ENCODE measurements around the gene FKBP5. TPM values are rescaled to one million over a fixed set of nuclear protein-coding genes. Genes with fewer than 3 reads are reported as not detected.
"Not testable (repeated sequence)": the region's sequence is repeated elsewhere in the genome, so short reads cannot be mapped to it uniquely, and the experiment has no call there.

Gene FKBP5
- total RNA-seq, 2 experiments from 2014 or later: 42.5 to 79.1 TPM

DNA sequence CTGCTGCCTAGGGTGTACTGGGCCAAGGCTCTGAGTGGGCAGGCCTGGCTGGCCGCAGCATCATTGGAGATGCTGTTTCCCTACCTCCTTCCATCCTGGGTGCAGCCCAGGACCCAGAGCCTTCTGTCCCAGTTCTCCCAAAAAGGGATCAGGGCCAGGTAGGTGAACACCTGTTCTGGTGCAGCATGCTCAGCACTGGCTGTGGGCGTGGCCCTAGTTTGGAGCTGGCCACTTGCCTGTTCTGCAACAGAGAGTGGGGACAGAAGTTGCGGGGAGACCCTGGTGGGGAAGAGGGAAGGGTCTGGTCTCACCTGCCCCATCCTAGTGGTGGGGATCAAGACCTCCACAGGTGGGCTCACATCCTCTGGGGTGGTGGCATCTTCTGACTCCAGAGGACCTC lies 46.7 kb upstream of the FKBP5 start:
- H2AFZ ChIP-seq (ENCODE audit: low read length): no peak overlapping the region
- no peaks in the 10 kb centered on the region for H3K36me3 ChIP-seq (ENCODE audit: insufficient read depth, low read length)
- POLR2A ChIA-PET: interaction anchor here (1.3 kb wide), 1 partner anchor 8 kb away, joined by 3 read pairs; no protein-coding TSS in a partner anchor
- H3K4me2 ChIP-seq (ENCODE audit: low read length): peak overlapping the region; percentile 63
- H3K4me1 ChIP-seq (ENCODE audit: insufficient read depth, low read length, poor library complexity, severe bottlenecking): peaks cover 50% of the 10 kb centered on the region
- TF ChIP-seq, protein P1, sequence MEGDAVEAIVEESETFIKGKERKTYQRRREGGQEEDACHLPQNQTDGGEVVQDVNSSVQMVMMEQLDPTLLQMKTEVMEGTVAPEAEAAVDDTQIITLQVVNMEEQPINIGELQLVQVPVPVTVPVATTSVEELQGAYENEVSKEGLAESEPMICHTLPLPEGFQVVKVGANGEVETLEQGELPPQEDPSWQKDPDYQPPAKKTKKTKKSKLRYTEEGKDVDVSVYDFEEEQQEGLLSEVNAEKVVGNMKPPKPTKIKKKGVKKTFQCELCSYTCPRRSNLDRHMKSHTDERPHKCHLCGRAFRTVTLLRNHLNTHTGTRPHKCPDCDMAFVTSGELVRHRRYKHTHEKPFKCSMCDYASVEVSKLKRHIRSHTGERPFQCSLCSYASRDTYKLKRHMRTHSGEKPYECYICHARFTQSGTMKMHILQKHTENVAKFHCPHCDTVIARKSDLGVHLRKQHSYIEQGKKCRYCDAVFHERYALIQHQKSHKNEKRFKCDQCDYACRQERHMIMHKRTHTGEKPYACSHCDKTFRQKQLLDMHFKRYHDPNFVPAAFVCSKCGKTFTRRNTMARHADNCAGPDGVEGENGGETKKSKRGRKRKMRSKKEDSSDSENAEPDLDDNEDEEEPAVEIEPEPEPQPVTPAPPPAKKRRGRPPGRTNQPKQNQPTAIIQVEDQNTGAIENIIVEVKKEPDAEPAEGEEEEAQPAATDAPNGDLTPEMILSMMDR (conservative IDR thresholded peaks at IDR 0.05; ENCODE audit: low read length): no peak
- TF ChIP-seq EZH2phosphoT487 (IDR thresholded peaks at IDR 0.05; ENCODE audit: borderline replicate concordance, low read depth, low read length): no peak
- CTCF ChIA-PET (ENCODE audit: unreplicated experiment): interaction anchor here (0.9 kb wide), 1 partner anchor 143 kb away, joined by 3 read pairs; no protein-coding TSS in a partner anchor
- H3K9me2 ChIP-seq (ENCODE audit: insufficient read depth, low read length): no peaks in the 10 kb centered on the region
- BruUV-seq (replicated peaks): no TSS peak
- intact Hi-C loops (cut with micrococcal nuclease; ENCODE audit: unreplicated experiment): no loop called here
- no peak overlapping the region for H3K4me3 ChIP-seq (ENCODE audit: low read depth, low read length, poor library complexity, severe bottlenecking)
- no peak overlapping the region for H3K27ac ChIP-seq (ENCODE audit: low read depth, low read length, poor library complexity, severe bottlenecking)
- no peaks in the 10 kb centered on the region for H3K9me3 ChIP-seq (ENCODE audit: low read length)
- no peaks in the 10 kb centered on the region for H4K20me1 ChIP-seq (ENCODE audit: insufficient read depth, low read length)
- H3K79me2 ChIP-seq (ENCODE audit: insufficient read depth, low read depth, low read length): no peaks in the 10 kb centered on the region
- no peak for DNase-seq (ENCODE audit: low spot score)

DNA sequence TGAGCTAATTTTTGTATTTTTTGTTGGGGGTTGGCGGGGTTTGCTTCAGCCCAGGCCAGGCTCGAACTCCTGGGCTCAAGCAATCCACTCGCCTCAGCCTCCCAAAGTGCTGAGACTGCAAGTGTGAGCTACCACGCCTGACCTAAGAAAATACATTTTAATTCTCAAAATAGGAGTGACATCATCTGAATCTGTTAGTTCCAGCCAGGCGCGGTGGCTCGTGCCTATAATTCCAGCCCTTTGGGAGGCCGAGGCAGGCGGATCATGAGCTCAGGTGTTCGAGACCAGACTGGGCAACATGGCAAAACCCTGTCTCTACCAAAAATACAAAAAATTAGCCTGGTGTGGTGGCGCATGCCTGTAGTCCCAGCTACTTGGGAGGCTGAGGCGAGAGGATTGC lies 45.6 kb upstream of the FKBP5 start:
- not testable (repeated sequence) for H3K4me3 ChIP-seq (ENCODE audit: low read depth, low read length, poor library complexity, severe bottlenecking)

DNA sequence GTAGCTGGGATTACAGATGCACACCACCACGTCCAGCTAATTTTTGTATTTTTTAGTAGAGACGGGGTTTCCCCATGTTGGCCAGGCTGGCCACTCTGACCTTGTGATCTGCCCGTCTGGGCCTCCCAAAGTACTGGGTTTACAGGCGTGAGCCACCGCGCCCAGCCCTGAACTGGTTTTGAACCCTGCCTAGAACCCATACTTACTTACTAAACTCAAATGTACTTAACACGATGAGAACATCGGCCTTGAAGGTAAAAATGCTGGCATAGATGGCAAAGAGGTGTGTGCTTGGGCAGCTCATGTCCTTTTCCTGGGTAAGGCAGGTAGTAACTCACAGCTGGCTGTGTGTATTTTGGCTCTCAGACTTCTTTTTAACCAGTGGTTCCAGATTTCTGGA lies 44.9 kb upstream of the FKBP5 start:
- Histone ChIP-seq H3K9me2 (ENCODE audit: insufficient read depth, low read length) (no peaks in the 10 kb centered on the region), H3K79me2 (ENCODE audit: insufficient read depth, low read depth, low read length) (no peaks in the 10 kb centered on the region), H3K9me3 (ENCODE audit: low read length) (no peaks in the 10 kb centered on the region)

More for the DNA sequence above, 45.6 kb upstream of the FKBP5 start:
- not testable (repeated sequence) for BruUV-seq (replicated peaks); H4K20me1 ChIP-seq (ENCODE audit: insufficient read depth, low read length); H3K9me3 ChIP-seq (ENCODE audit: low read length); H2AFZ ChIP-seq (ENCODE audit: low read length); H3K4me2 ChIP-seq (ENCODE audit: low read length); H3K79me2 ChIP-seq (ENCODE audit: insufficient read depth, low read depth, low read length); H3K36me3 ChIP-seq (ENCODE audit: insufficient read depth, low read length); H3K9me2 ChIP-seq (ENCODE audit: insufficient read depth, low read length); H3K27ac ChIP-seq (ENCODE audit: low read depth, low read length, poor library complexity, severe bottlenecking); DNase-seq (ENCODE audit: low spot score)
- peaks cover 61% of the 10 kb centered on the region for H3K4me1 ChIP-seq (ENCODE audit: insufficient read depth, low read length, poor library complexity, severe bottlenecking)
- ChIA-PET POLR2A (interaction anchor here (0.6 to 1.3 kb wide), 4 partner anchors 22 to 212 kb away, joined by 3 to 4 read pairs (median 4); no protein-coding TSS in a partner anchor), CTCF (ENCODE audit: unreplicated experiment) (interaction anchor here (0.6 kb wide), 1 partner anchor 212 kb away, joined by 4 read pairs; no protein-coding TSS in a partner anchor)
- intact Hi-C loops (cut with micrococcal nuclease; ENCODE audit: unreplicated experiment): loop anchor here (5.0 kb wide), 1 partner anchor 67 kb away; no protein-coding TSS in a partner anchor

More for the DNA sequence above, 44.9 kb upstream of the FKBP5 start:
- H3K27ac ChIP-seq (ENCODE audit: low read depth, low read length, poor library complexity, severe bottlenecking): no peak overlapping the region
- H3K4me1 ChIP-seq (ENCODE audit: insufficient read depth, low read length, poor library complexity, severe bottlenecking): peaks cover 68% of the 10 kb centered on the region
- CTCF ChIA-PET (ENCODE audit: unreplicated experiment): no interaction called here
- POLR2A ChIA-PET: interaction anchor here (0.6 to 1.3 kb wide), 3 partner anchors 21 to 211 kb away, joined by 3 to 4 read pairs (median 4); no protein-coding TSS in a partner anchor
- no peaks in the 10 kb centered on the region for H4K20me1 ChIP-seq (ENCODE audit: insufficient read depth, low read length)
- no peaks in the 10 kb centered on the region for H3K36me3 ChIP-seq (ENCODE audit: insufficient read depth, low read length)
- intact Hi-C loops (cut with micrococcal nuclease; ENCODE audit: unreplicated experiment): loop anchor here (5.0 kb wide), 1 partner anchor 66 kb away; no protein-coding TSS in a partner anchor
- BruUV-seq (replicated peaks): no TSS peak
- no peak overlapping the region for H2AFZ ChIP-seq (ENCODE audit: low read length)
- no peak for DNase-seq (ENCODE audit: low spot score)
- H3K4me2 ChIP-seq (ENCODE audit: low read length): no peak overlapping the region
- no peak overlapping the region for H3K4me3 ChIP-seq (ENCODE audit: low read depth, low read length, poor library complexity, severe bottlenecking)
- TF ChIP-seq, protein P1 (conservative IDR thresholded peaks at IDR 0.05; ENCODE audit: low read length): no peak
- no peak for TF ChIP-seq EZH2phosphoT487 (IDR thresholded peaks at IDR 0.05; ENCODE audit: borderline replicate concordance, low read depth, low read length)
